RKO (cell line): ENCODE results near the gene VPS45.

Experiments used
- DNase-seq: peaks from one replicate; pipeline ENCODE4 v3.0.0-alpha.2; 2016; ENCODE audit warnings: low spot score

VPS45 gene

GRCh38 chr1:150072959-150073358 is 5.4 kb downstream of the VPS45 start:
- DNase-seq: peak; percentile 72

- DNase-seq: no peak
These were observed 5.9 kb downstream of the VPS45 start for GRCh38 chr1:150073516-150073915.

- no peak for DNase-seq
These were observed 8.5 kb downstream of the VPS45 start for GRCh38 chr1:150076066-150076465.

- DNase-seq: no peak
These were observed 9.4 kb downstream of the VPS45 start for GRCh38 chr1:150076985-150077384.

GRCh38 chr1:150080784-150081183 is 13.2 kb downstream of the VPS45 start:
- DNase-seq: no peak

- no peak for DNase-seq
These were observed 14.9 kb downstream of the VPS45 start for GRCh38 chr1:150082494-150082893.

- DNase-seq: no peak
These were observed 16.3 kb downstream of the VPS45 start for GRCh38 chr1:150083907-150084306.

GRCh38 chr1:150085406-150085805 is 17.8 kb downstream of the VPS45 start:
- DNase-seq: no peak

GRCh38 chr1:150087415-150087814 is 19.8 kb downstream of the VPS45 start:
- DNase-seq: no peak

GRCh38 chr1:150089846-150090520 is 22.4 kb downstream of the VPS45 start:
- no peak for DNase-seq

GRCh38 chr1:150092180-150092791 is 24.7 kb downstream of the VPS45 start:
- DNase-seq: no peak

GRCh38 chr1:150093805-150094204 is 26.2 kb downstream of the VPS45 start:
- DNase-seq: no peak

GRCh38 chr1:150094734-150095265 is 27.2 kb downstream of the VPS45 start:
- DNase-seq: no peak

GRCh38 chr1:150102986-150103385 is 35.4 kb downstream of the VPS45 start:
- DNase-seq: no peak

GRCh38 chr1:150106341-150106740 is 38.8 kb downstream of the VPS45 start:
- DNase-seq: no peak

GRCh38 chr1:150109586-150109985 is 42.0 kb downstream of the VPS45 start:
- DNase-seq: no peak

GRCh38 chr1:150110116-150110515 is 42.5 kb downstream of the VPS45 start:
- no peak for DNase-seq

GRCh38 chr1:150111670-150112069 is 44.1 kb downstream of the VPS45 start:
- no peak for DNase-seq

- DNase-seq: no peak
These were observed 47.5 kb downstream of the VPS45 start for GRCh38 chr1:150115121-150115520.

GRCh38 chr1:150118716-150119115 is 51.1 kb downstream of the VPS45 start:
- no peak for DNase-seq

GRCh38 chr1:150121236-150121862 is 53.8 kb downstream of the VPS45 start:
- DNase-seq: no peak

- no peak for DNase-seq
These were observed 59.2 kb downstream of the VPS45 start for GRCh38 chr1:150126811-150127210.

GRCh38 chr1:150127464-150127863 is 59.9 kb downstream of the VPS45 start:
- DNase-seq: no peak
